ENCODE measurements around the gene EDAR.

DNA sequence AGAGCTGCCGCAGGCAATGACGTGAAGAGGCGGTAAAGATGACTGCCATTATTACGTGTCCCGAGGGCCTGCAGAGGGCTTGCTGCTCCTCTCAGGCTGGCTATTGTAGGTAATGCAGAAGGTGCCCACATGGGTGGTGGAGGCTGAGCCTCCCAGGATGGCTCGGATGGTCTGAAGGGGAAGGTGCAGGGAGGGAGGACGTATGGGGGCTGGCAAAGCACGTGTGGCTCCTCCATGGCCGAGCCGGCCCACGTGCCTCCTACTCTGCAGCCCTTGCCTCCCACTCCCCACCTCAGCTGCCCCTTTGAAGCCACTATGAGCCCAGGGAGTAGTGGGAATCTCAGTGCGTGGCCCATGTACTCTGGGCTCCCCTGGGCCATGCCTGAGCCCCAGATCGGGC is 48.9 kb downstream of the EDAR start:
- TF ChIP-seq POLR2A (IDR thresholded peaks at IDR 0.05; ENCODE audit: low read depth, low read length), result no peak
- TF ChIP-seq RFX5 (IDR thresholded peaks at IDR 0.05; ENCODE audit: low read depth, low read length), result no peak
- TF ChIP-seq, protein P1, sequence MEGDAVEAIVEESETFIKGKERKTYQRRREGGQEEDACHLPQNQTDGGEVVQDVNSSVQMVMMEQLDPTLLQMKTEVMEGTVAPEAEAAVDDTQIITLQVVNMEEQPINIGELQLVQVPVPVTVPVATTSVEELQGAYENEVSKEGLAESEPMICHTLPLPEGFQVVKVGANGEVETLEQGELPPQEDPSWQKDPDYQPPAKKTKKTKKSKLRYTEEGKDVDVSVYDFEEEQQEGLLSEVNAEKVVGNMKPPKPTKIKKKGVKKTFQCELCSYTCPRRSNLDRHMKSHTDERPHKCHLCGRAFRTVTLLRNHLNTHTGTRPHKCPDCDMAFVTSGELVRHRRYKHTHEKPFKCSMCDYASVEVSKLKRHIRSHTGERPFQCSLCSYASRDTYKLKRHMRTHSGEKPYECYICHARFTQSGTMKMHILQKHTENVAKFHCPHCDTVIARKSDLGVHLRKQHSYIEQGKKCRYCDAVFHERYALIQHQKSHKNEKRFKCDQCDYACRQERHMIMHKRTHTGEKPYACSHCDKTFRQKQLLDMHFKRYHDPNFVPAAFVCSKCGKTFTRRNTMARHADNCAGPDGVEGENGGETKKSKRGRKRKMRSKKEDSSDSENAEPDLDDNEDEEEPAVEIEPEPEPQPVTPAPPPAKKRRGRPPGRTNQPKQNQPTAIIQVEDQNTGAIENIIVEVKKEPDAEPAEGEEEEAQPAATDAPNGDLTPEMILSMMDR (conservative IDR thresholded peaks at IDR 0.05; ENCODE audit: low read depth, low read length), result no peak
- no peak for TF ChIP-seq MXI1 (IDR thresholded peaks at IDR 0.05; ENCODE audit: borderline replicate concordance, low read depth, low read length)
- no peak for TF ChIP-seq RCOR1 (IDR thresholded peaks at IDR 0.05; ENCODE audit: insufficient replicate concordance, low read length)
- TF ChIP-seq FOS (IDR thresholded peaks at IDR 0.05; ENCODE audit: low read depth, low read length), result no peak
- TF ChIP-seq, protein P2, sequence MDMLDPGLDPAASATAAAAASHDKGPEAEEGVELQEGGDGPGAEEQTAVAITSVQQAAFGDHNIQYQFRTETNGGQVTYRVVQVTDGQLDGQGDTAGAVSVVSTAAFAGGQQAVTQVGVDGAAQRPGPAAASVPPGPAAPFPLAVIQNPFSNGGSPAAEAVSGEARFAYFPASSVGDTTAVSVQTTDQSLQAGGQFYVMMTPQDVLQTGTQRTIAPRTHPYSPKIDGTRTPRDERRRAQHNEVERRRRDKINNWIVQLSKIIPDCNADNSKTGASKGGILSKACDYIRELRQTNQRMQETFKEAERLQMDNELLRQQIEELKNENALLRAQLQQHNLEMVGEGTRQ (IDR thresholded peaks at IDR 0.05; ENCODE audit: low read depth, low read length), result no peak
- no peak for TF ChIP-seq SMC3 (IDR thresholded peaks at IDR 0.05; ENCODE audit: low read depth, low read length)
- no peak for TF ChIP-seq CEBPB (IDR thresholded peaks at IDR 0.05; ENCODE audit: low read depth, low read length)
- no peak for TF ChIP-seq RAD21 (IDR thresholded peaks at IDR 0.05; ENCODE audit: low read length)
- TF ChIP-seq BHLHE40 (IDR thresholded peaks at IDR 0.05; ENCODE audit: low read depth, low read length), result no peak
- TF ChIP-seq, protein P3, sequence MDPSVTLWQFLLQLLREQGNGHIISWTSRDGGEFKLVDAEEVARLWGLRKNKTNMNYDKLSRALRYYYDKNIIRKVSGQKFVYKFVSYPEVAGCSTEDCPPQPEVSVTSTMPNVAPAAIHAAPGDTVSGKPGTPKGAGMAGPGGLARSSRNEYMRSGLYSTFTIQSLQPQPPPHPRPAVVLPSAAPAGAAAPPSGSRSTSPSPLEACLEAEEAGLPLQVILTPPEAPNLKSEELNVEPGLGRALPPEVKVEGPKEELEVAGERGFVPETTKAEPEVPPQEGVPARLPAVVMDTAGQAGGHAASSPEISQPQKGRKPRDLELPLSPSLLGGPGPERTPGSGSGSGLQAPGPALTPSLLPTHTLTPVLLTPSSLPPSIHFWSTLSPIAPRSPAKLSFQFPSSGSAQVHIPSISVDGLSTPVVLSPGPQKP (IDR thresholded peaks at IDR 0.05; ENCODE audit: borderline replicate concordance, low read depth, low read length), result no peak
- no peak for TF ChIP-seq MAFK (IDR thresholded peaks at IDR 0.05; ENCODE audit: low read depth, low read length)

All from IMR-90 (cell line).